H1 (cell line): ENCODE measurements around the gene MTM1. TPM values are rescaled to one million over a fixed set of nuclear protein-coding genes. Genes with fewer than 3 reads are reported as not detected.

ENCODE experiments used
- ATF3 ChIP-seq: IDR thresholded peaks from 2 replicates; pipeline ENCODE4 v1.6.1; 2011; ENCODE audit warnings: low read depth, mild to moderate bottlenecking, low read length; ENCODE audit not compliant: insufficient read depth
- CHD7 ChIP-seq: fragments of 300-600 bp; sonication (generic); IDR thresholded peaks from 2 replicates; pipeline ENCODE4 v1.7.1; 2012; ENCODE audit warnings: low read length, moderate library complexity, mild to moderate bottlenecking, inconsistent platforms; ENCODE audit not compliant: insufficient replicate concordance
- EGR1 ChIP-seq: IDR thresholded peaks from 2 replicates; pipeline ENCODE4 v1.6.1; 2011; ENCODE audit warnings: low read depth, low read length, borderline replicate concordance
- MAFK ChIP-seq: IDR thresholded peaks from 2 replicates; pipeline ENCODE4 v1.6.1; 2012; ENCODE audit warnings: low read depth, mild to moderate bottlenecking, improper control_type of control experiment, low read length
- MAX ChIP-seq: IDR thresholded peaks from 2 replicates; pipeline ENCODE4 v1.6.1; 2012; ENCODE audit warnings: inconsistent platforms
- RNF2 ChIP-seq: fragments of 200-900, 300-1000 bp; sonication (generic); IDR thresholded peaks from 2 replicates; pipeline ENCODE4 v1.7.1; 2016; ENCODE audit warnings: borderline replicate concordance, low read depth, mild to moderate bottlenecking, antibody characterized with exemption, low read length; ENCODE audit not compliant: poor library complexity, severe bottlenecking; ENCODE audit errors: missing control alignments
- SAP30 ChIP-seq: fragments of 300-600 bp; sonication (generic); IDR thresholded peaks from 2 replicates; pipeline ENCODE4 v1.7.1; 2012; ENCODE audit warnings: low read length, moderate library complexity, mild to moderate bottlenecking, inconsistent platforms; ENCODE audit not compliant: insufficient read depth, insufficient replicate concordance
- SIN3A ChIP-seq, 2 experiments: IDR thresholded peaks in 1 of 2; conservative IDR thresholded peaks in 1 of 2; 2 replicates each; pipeline ENCODE4 v1.6.1; 2011 to 2012; ENCODE audit warnings: low read length in 2 of 2, improper control_type of control experiment in 1 of 2, low read depth in 1 of 2, mild to moderate bottlenecking in 1 of 2
- SP4 ChIP-seq: IDR thresholded peaks from 2 replicates; pipeline ENCODE4 v1.6.1; 2012; ENCODE audit warnings: low read length, inconsistent platforms
- TBP ChIP-seq: IDR thresholded peaks from 2 replicates; pipeline ENCODE4 v1.6.1; 2011; ENCODE audit warnings: low read depth, low read length, improper control_type of control experiment
- polyA plus RNA-seq, 7 experiments: library from polyadenylated mRNA; depleted of rRNA in 3 of 7; stranded (reverse) in 5 of 7; unstranded in 2 of 7; fragments of >200 nt in 5 of 7; fragments of 200-250 nt in 2 of 7; gene quantifications; 1 replicate in 5 of 7; 2 replicates in 1 of 7; 4 replicates in 1 of 7; pipeline versions ENCODE4 v1.2.1 to v1.2.3, GENCODE V29; 2011 to 2013; ENCODE audit warnings: missing spikeins in 2 of 7, mixed read lengths in 2 of 7
- total RNA-seq: library from RNA; stranded (reverse); fragmentation: NEBNext Ultra II Directional; extraction: Animal tissue kit (Norgen Biotek cat#: 25700); gene quantifications from 2 replicates; pipeline ENCODE4 v1.2.1, GENCODE V29; 2021

The MTM1 gene
- total and polyA plus RNA-seq, 2 of the 8 experiments (the other 6 are each of a cell fraction or from before 2014, with no cell fraction given), result 2.3 to 8.4 TPM

GRCh38 chrX:150683112-150683511 lies 114.7 kb downstream of the MTM1 start (continued):
- TF ChIP-seq CHD7, result no peak
- no peak for TF ChIP-seq SIN3A (conservative IDR thresholded peaks at IDR 0.05 in 1 of 2, IDR thresholded peaks at IDR 0.05 in 1 of 2; ENCODE audit: low read depth in 1 of 2, low read length in 2 of 2)
- TF ChIP-seq EGR1, result no peak
- no peak for TF ChIP-seq MAX
- no peak for TF ChIP-seq TBP
- TF ChIP-seq MAFK, result no peak
- no peak for TF ChIP-seq ATF3
- TF ChIP-seq SAP30, result no peak
- TF ChIP-seq SP4, result no peak
- TF ChIP-seq RNF2, result no peak
